LNCaP clone FGC (cell line): Measurements from ENCODE around the gene UTP25.
"Not testable (repeated sequence)": the region's sequence is repeated elsewhere in the genome, so short reads cannot be mapped to it uniquely, and the experiment has no call there.

ENCODE experiments used
- DNase-seq: peaks from one replicate; pipeline ENCODE4 v3.0.0-alpha.2; 2011; ENCODE audit warnings: low read depth
- H3K4me3 ChIP-seq: 2 replicates; pipeline ENCODE4 v1.5.1; 2011; ENCODE audit warnings: mild to moderate bottlenecking, low read depth, low read length, control low read depth
- CTCF ChIP-seq: IDR thresholded peaks from 2 replicates; pipeline ENCODE4 v1.5.1; 2012; ENCODE audit warnings: mild to moderate bottlenecking; ENCODE audit not compliant: control insufficient read depth, insufficient read depth; ENCODE audit errors: extremely low read depth

The UTP25 gene

GRCh38 chr1:209890641-209891330, 63.0 kb downstream of the UTP25 start:
- no peak overlapping the region for H3K4me3 ChIP-seq
- no peak for TF ChIP-seq CTCF
- no peak for DNase-seq

- no peak for DNase-seq
- no peak for TF ChIP-seq CTCF
Observed at GRCh38 chr1:209893751-209894150, 66.0 kb downstream of the UTP25 start.

GRCh38 chr1:209895709-209896108, 67.9 kb downstream of the UTP25 start:
- no peak for DNase-seq
- TF ChIP-seq CTCF = no peak
- H3K4me3 ChIP-seq = no peak overlapping the region

More at GRCh38 chr1:209893751-209894150, 66.0 kb downstream of the UTP25 start:
- H3K4me3 ChIP-seq = no peak overlapping the region

GRCh38 chr1:209896346-209896745, 68.6 kb downstream of the UTP25 start:
- no peak for DNase-seq
- TF ChIP-seq CTCF = no peak
- H3K4me3 ChIP-seq = no peak overlapping the region

DNA sequence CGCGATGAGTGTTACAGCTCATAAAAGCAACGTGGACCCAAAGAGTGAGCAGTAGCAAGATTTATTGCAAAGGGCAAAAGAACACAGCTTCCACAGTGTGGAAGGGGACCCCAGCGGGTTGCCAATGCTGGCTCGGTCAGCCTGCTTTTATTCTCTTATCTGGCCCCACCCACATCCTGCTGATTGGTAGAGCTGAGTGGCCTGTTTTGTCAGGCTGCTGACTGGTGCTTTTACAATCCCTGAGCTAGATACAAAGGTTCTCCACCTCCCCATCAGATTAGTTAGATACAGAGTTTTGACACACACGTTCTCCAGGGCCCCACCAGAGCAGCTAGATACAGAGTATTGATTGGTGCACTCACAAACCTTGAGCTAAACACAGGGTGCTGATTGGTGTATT, 70.5 kb downstream of the UTP25 start:
- H3K4me3 ChIP-seq, DNase-seq: not testable (repeated sequence)

DNA sequence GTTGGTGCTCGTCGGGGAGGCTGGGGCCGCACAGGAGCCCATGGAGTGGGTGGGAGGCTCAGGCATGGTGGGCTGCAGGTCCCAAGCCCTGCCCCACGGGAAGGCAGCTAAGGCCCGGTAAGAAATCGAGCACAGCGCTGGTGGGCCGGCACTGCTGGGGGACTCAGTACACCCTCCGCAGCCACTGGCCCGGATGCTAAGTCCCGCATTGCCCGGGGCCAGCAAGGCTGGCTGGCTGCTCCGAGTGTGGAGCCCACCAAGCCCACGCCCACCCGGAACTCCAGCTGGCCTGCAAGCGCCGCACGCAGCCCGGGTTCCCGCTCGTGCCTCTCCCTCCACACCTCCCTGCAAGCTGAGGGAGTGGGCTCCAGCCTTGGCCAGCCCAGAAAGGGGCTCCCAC, 71.1 kb downstream of the UTP25 start:
- H3K4me3 ChIP-seq, DNase-seq: not testable (repeated sequence)

GRCh38 chr1:209899948-209900347, 72.2 kb downstream of the UTP25 start:
- peak; percentile 28; the same call in 1 of the 2 replicates for TF ChIP-seq CTCF

GRCh38 chr1:209900734-209901133, 73.0 kb downstream of the UTP25 start:
- TF ChIP-seq CTCF = no peak
- no peak for DNase-seq
- H3K4me3 ChIP-seq = no peak overlapping the region

More at GRCh38 chr1:209899948-209900347, 72.2 kb downstream of the UTP25 start:
- H3K4me3 ChIP-seq = no peak overlapping the region
- no peak for DNase-seq
